GM12878 (cell line): Measurements from ENCODE around the gene PPIF. TPM values are rescaled to one million over a fixed set of nuclear protein-coding genes. Genes with fewer than 3 reads are reported as not detected.
"Not testable (repeated sequence)": the region's sequence is repeated elsewhere in the genome, so short reads cannot be mapped to it uniquely, and the experiment has no call there.

Experiments used
- ATAC-seq: fragments of 200-7000 bp; cut with Tn5 transposase; 3 replicates; pipeline ENCODE4 v1.9.1; 2020; ENCODE audit warnings: mild to moderate bottlenecking, moderate library complexity
- BruUV-seq: library from RNA; stranded (reverse); fragments of 400-500 nt; replicated peaks from 2 replicates; lab custom pipeline; 2021; lab: Mats Ljungman, UMichigan
- CTCF ChIA-PET: fragments of 300-600 bp; sonication (Branson Sonifier 250); formaldehyde crosslinking; extraction: SDS; loops from one replicate; lab custom pipeline; 2021; ENCODE audit warnings: inconsistent platforms; lab: Yijun Ruan, JAX
- POLR2A ChIA-PET: fragments of 350-600 bp; formaldehyde crosslinking; extraction: SDS; loops from one replicate; lab custom pipeline; 2021; ENCODE audit warnings: inconsistent platforms; lab: Charles Lee
- RAD21 ChIA-PET: fragments of 300-600 bp; sonication (Branson Sonifier 250); formaldehyde crosslinking; loops from one replicate; lab custom pipeline; 2023; ENCODE audit warnings: antibody characterized with exemption; ENCODE audit not compliant: unreplicated experiment; lab: Charles Lee
- SMC1A ChIA-PET: fragments of 300-600 bp; sonication (Branson Sonifier 250); formaldehyde crosslinking; loops from one replicate; lab custom pipeline; 2023; ENCODE audit not compliant: unreplicated experiment, uncharacterized antibody; lab: Charles Lee
- DNase-seq: peaks from one replicate; pipeline ENCODE4 v3.0.0-alpha.2; 2011; ENCODE audit warnings: low read depth, low spot score
- FAIRE-seq: peaks from 3 replicates; lab custom pipeline; 2011; peaks lifted over from hg19 to GRCh38; lab: Jason Lieb, UNC
- H2AFZ ChIP-seq: 2 replicates; pipeline ENCODE4 v1.6.0; 2011; ENCODE audit warnings: low read depth, low read length, control low read depth; ENCODE audit not compliant: control insufficient read depth
- H3K27ac ChIP-seq: 2 replicates; pipeline ENCODE4 v1.5.1; 2011; ENCODE audit warnings: control low read depth; ENCODE audit not compliant: control insufficient read depth, insufficient read depth
- H3K27me3 ChIP-seq, 2 experiments: replicated peaks in 1 of 2; 2 replicates each; pipeline versions ENCODE4 v1.6.0 to v1.6.1; 2011; ENCODE audit warnings: low read length in 1 of 2; ENCODE audit not compliant: control insufficient read depth in 2 of 2, insufficient read depth in 2 of 2
- H3K36me3 ChIP-seq, 2 experiments: 2 replicates each; pipeline ENCODE4 v1.5.1; 2011; ENCODE audit warnings: low read length in 1 of 2; ENCODE audit not compliant: control insufficient read depth in 2 of 2, insufficient read depth in 2 of 2
- H3K4me1 ChIP-seq: 2 replicates; pipeline ENCODE4 v1.6.1; 2011; ENCODE audit warnings: mild to moderate bottlenecking, low read length, moderate library complexity, mixed read lengths; ENCODE audit not compliant: control insufficient read depth, insufficient read depth
- H3K4me2 ChIP-seq: 2 replicates; pipeline ENCODE4 v1.6.0; 2011; ENCODE audit warnings: control low read depth; ENCODE audit not compliant: control insufficient read depth, insufficient read depth
- H3K4me3 ChIP-seq: fragments of 200-600 bp; sonication (generic); 2 replicates; pipeline ENCODE4 v1.5.1; 2016
- H3K79me2 ChIP-seq: 2 replicates; pipeline ENCODE4 v1.6.0; 2011; ENCODE audit warnings: low read length; ENCODE audit not compliant: control insufficient read depth, insufficient read depth
- H3K9ac ChIP-seq: 2 replicates; pipeline ENCODE4 v1.8.0; 2011; ENCODE audit warnings: low read length, control low read depth, mixed read lengths; ENCODE audit not compliant: control insufficient read depth, insufficient read depth
- H3K9me3 ChIP-seq: replicated peaks from 3 replicates; pipeline ENCODE4 v1.5.1; 2011; ENCODE audit warnings: mild to moderate bottlenecking, low read length; ENCODE audit not compliant: control insufficient read depth, insufficient read depth
- H4K20me1 ChIP-seq: 2 replicates; pipeline ENCODE4 v1.6.0; 2011; ENCODE audit not compliant: control insufficient read depth, insufficient read depth
- BHLHE40 ChIP-seq, 2 experiments: fragments of 450-650 bp in 1 of 2; IDR thresholded peaks; 2 replicates each; pipeline ENCODE4 v1.6.1; 2011 to 2017; ENCODE audit warnings: low read depth in 2 of 2, borderline replicate concordance in 1 of 2, improper control_type of control experiment in 1 of 2, low read length in 1 of 2, mild to moderate bottlenecking in 1 of 2
- CEBPZ ChIP-seq: fragments of 150-350 bp; IDR thresholded peaks from 2 replicates; pipeline ENCODE4 v1.6.1; 2016; ENCODE audit warnings: low read depth, low read length
- HSF1 ChIP-seq: fragments of 150-350 bp; IDR thresholded peaks from 2 replicates; pipeline ENCODE4 v1.6.1; 2014; ENCODE audit warnings: mild to moderate bottlenecking, low read depth, low read length
- TAF1 ChIP-seq: IDR thresholded peaks from 2 replicates; pipeline ENCODE4 v1.6.1; 2011; ENCODE audit warnings: mild to moderate bottlenecking, low read depth, low read length, borderline replicate concordance
- WGBS: methylation state at CpG from one replicate; pipeline ENCODE4 v1.1.6; 2016; ENCODE audit warnings: low lambda C conversion rate; ENCODE audit not compliant: insufficient replicate concordance, insufficient coverage; ENCODE audit errors: missing lambda C conversion rate; 5-methylcytosine and 5-hydroxymethylcytosine counted together
- in situ Hi-C: fragments of 300-500 bp; cut with MboI; formaldehyde crosslinking; loops from 9 replicates; pipeline ENCODE4 v1.14.3; 2018; ENCODE audit warnings: mixed read lengths
- intact Hi-C: fragments of 100-400 bp; cut with micrococcal nuclease; formaldehyde crosslinking; loops from one replicate; pipeline ENCODE4 v1.14.2; 2022; ENCODE audit not compliant: unreplicated experiment
- polyA plus RNA-seq, 11 experiments: library from polyadenylated mRNA; depleted of rRNA in 4 of 11; unstranded in 6 of 11; stranded (reverse) in 5 of 11; fragments of >200 nt; fragmentation: Nextera tagmentation in 4 of 11; fragmentation: Illumina TruSeq in 1 of 11; extraction: Ambion mirVana in 4 of 11; extraction: Trizol in 1 of 11; gene quantifications; 1 replicate in 1 of 11; 2 replicates in 10 of 11; pipeline versions ENCODE4 v1.2.1 to v1.2.3, GENCODE V29; 2011 to 2016; ENCODE audit warnings: inconsistent platforms in 2 of 11, missing spikeins in 2 of 11, low read depth in 1 of 11
- total RNA-seq, 4 experiments: library from RNA; depleted of rRNA in 3 of 4; stranded (reverse); fragments of >200 nt in 3 of 4; fragmentation: Illumina TruSeq in 1 of 4; extraction: Trizol in 1 of 4; gene quantifications; 2 replicates each; pipeline versions ENCODE4 v1.2.1 to v1.2.3, GENCODE V29; 2013 to 2021

Gene PPIF
- total and polyA plus RNA-seq, 10 of the 15 experiments (the other 5 are each of a cell fraction or from before 2014, with no cell fraction given): 28.8 to 180 (median 128) TPM

- TF ChIP-seq HSF1 (no peak), BHLHE40 (IDR thresholded peaks at IDR 0.05; ENCODE audit: borderline replicate concordance in 1 of 2, low read depth in 2 of 2, low read length in 1 of 2) (no peak), CEBPZ (no peak), TAF1 (no peak)
These were observed 10.5 kb upstream of the PPIF start (continued) for GRCh38 chr10:79336739-79337138.

- ChIA-PET RAD21 (interaction anchor here (0.9 to 1.1 kb wide), 2 partner anchors 54 to 89 kb away, joined by 3 to 4 read pairs; no protein-coding TSS in a partner anchor), SMC1A (interaction anchor here (1.3 kb wide), 1 partner anchor 10 kb away, joined by 3 read pairs; no protein-coding TSS in a partner anchor)
- H3K4me3 ChIP-seq, H2AFZ ChIP-seq, DNase-seq, H3K9ac ChIP-seq, H3K4me2 ChIP-seq, H3K36me3 ChIP-seq, intact Hi-C loops, H3K4me1 ChIP-seq, POLR2A ChIA-PET, H4K20me1 ChIP-seq, H3K27ac ChIP-seq, CTCF ChIA-PET, in situ Hi-C loops, ATAC-seq, H3K79me2 ChIP-seq, BruUV-seq, H3K27me3 ChIP-seq, H3K9me3 ChIP-seq: not testable (repeated sequence)
- peak; percentile 23 for FAIRE-seq
- 95% methylated on average over 6 of the region's 11 CpGs for WGBS
These were observed 9.3 kb upstream of the PPIF start for GRCh38 chr10:79337783-79338469.
